ENCODE data around the gene COL5A3.

COL5A3 gene

GRCh38 chr19:9943744-9944143 lies 66.6 kb downstream of the COL5A3 start:
- DNase-seq (ENCODE audit: extremely low spot score): no peak
- TF ChIP-seq NFRKB (IDR thresholded peaks at IDR 0.05) (no peak), SUZ12 (IDR thresholded peaks at IDR 0.05) (no peak), FOXA1 (IDR thresholded peaks at IDR 0.05) (no peak)
- ChIA-PET POLR2A (no interaction called here), CTCF (no interaction called here)

DNA sequence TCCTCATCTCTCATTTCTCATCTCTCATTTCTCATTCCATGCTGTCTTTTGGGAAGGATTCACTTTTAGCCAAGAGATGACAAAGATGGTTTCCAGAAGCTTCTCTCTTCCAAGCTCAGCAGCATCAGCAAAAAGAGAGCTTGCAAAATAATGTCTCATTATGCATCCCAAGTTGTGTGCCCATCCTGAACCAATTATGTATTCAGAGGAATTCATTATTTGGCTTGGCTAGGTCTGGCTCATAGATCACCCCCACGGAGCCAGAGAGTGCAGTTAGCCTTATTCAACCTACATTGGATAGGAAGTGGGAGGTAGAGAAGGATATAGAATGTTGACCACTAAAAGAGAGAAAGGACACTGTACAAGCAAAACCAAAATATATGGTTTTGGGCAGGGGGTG lies 68.6 kb downstream of the COL5A3 start:
- TF ChIP-seq ZNF384 (IDR thresholded peaks at IDR 0.05) (no peak), SUZ12 (IDR thresholded peaks at IDR 0.05) (no peak), FOXA1 (IDR thresholded peaks at IDR 0.05) (no peak), HDGF (IDR thresholded peaks at IDR 0.05; ENCODE audit: borderline replicate concordance) (no peak), FOXM1 (IDR thresholded peaks at IDR 0.05; ENCODE audit: borderline replicate concordance) (no peak), LEF1 (IDR thresholded peaks at IDR 0.05; ENCODE audit: borderline replicate concordance) (no peak)
- DNase-seq (ENCODE audit: extremely low spot score): no peak
- POLR2A ChIA-PET: no interaction called here
- CTCF ChIA-PET: no interaction called here

- DNase-seq (ENCODE audit: extremely low spot score): no peak
- no peak for TF ChIP-seq BHLHE40 (IDR thresholded peaks at IDR 0.05; ENCODE audit: borderline replicate concordance)
- no peak for TF ChIP-seq ELF4 (IDR thresholded peaks at IDR 0.05)
- TF ChIP-seq ZNF384 (IDR thresholded peaks at IDR 0.05): no peak
- TF ChIP-seq CTBP1 (IDR thresholded peaks at IDR 0.05; ENCODE audit: borderline replicate concordance): no peak
- no peak for TF ChIP-seq LEF1 (IDR thresholded peaks at IDR 0.05; ENCODE audit: borderline replicate concordance)
- no peak for TF ChIP-seq TARDBP (IDR thresholded peaks at IDR 0.05)
- no peak for TF ChIP-seq SUZ12 (IDR thresholded peaks at IDR 0.05)
- no peak for TF ChIP-seq L3MBTL2 (conservative IDR thresholded peaks at IDR 0.05)
- no peak for TF ChIP-seq FOXM1 (IDR thresholded peaks at IDR 0.05; ENCODE audit: borderline replicate concordance)
- TF ChIP-seq SP1 (IDR thresholded peaks at IDR 0.05): no peak
- no peak for TF ChIP-seq FOXK2 (IDR thresholded peaks at IDR 0.05)
- TF ChIP-seq HDGF (IDR thresholded peaks at IDR 0.05; ENCODE audit: borderline replicate concordance): no peak
- TF ChIP-seq, protein P1, sequence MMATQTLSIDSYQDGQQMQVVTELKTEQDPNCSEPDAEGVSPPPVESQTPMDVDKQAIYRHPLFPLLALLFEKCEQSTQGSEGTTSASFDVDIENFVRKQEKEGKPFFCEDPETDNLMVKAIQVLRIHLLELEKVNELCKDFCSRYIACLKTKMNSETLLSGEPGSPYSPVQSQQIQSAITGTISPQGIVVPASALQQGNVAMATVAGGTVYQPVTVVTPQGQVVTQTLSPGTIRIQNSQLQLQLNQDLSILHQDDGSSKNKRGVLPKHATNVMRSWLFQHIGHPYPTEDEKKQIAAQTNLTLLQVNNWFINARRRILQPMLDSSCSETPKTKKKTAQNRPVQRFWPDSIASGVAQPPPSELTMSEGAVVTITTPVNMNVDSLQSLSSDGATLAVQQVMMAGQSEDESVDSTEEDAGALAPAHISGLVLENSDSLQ (IDR thresholded peaks at IDR 0.05): no peak
- no peak for TF ChIP-seq FOXA1 (IDR thresholded peaks at IDR 0.05)
- ChIA-PET CTCF (no interaction called here), POLR2A (no interaction called here)
Measured at GRCh38 chr19:9941231-9941630, 69.1 kb downstream of the COL5A3 start.

- DNase-seq (ENCODE audit: extremely low spot score): no peak
- POLR2A ChIA-PET: no interaction called here
Measured at GRCh38 chr19:9940778-9941177, 69.5 kb downstream of the COL5A3 start.

GRCh38 chr19:9939301-9939913 lies 70.9 kb downstream of the COL5A3 start:
- DNase-seq (ENCODE audit: extremely low spot score): no peak
- POLR2A ChIA-PET: no interaction called here
- CTCF ChIA-PET: no interaction called here
- TF ChIP-seq HDGF (IDR thresholded peaks at IDR 0.05; ENCODE audit: borderline replicate concordance): no peak
- no peak for TF ChIP-seq BHLHE40 (IDR thresholded peaks at IDR 0.05; ENCODE audit: borderline replicate concordance)
- TF ChIP-seq FOXA1 (IDR thresholded peaks at IDR 0.05): no peak
- no peak for TF ChIP-seq ELF4 (IDR thresholded peaks at IDR 0.05)
- no peak for TF ChIP-seq FOXM1 (IDR thresholded peaks at IDR 0.05; ENCODE audit: borderline replicate concordance)
- no peak for TF ChIP-seq ZNF384 (IDR thresholded peaks at IDR 0.05)
- no peak for TF ChIP-seq SUZ12 (IDR thresholded peaks at IDR 0.05)
- no peak for TF ChIP-seq L3MBTL2 (conservative IDR thresholded peaks at IDR 0.05)
- TF ChIP-seq, protein P1 (IDR thresholded peaks at IDR 0.05): no peak
- no peak for TF ChIP-seq NFRKB (IDR thresholded peaks at IDR 0.05)
- no peak for TF ChIP-seq TARDBP (IDR thresholded peaks at IDR 0.05)
- TF ChIP-seq ARNT (IDR thresholded peaks at IDR 0.05): no peak
- no peak for TF ChIP-seq LEF1 (IDR thresholded peaks at IDR 0.05; ENCODE audit: borderline replicate concordance)
- no peak for TF ChIP-seq FOXK2 (IDR thresholded peaks at IDR 0.05)
- TF ChIP-seq CTBP1 (IDR thresholded peaks at IDR 0.05; ENCODE audit: borderline replicate concordance): no peak

More at GRCh38 chr19:9940778-9941177, 69.5 kb downstream of the COL5A3 start:
- CTCF ChIA-PET: no interaction called here
- TF ChIP-seq FOXK2 (IDR thresholded peaks at IDR 0.05): no peak
- TF ChIP-seq ARNT (IDR thresholded peaks at IDR 0.05): no peak
- TF ChIP-seq HDGF (IDR thresholded peaks at IDR 0.05; ENCODE audit: borderline replicate concordance): no peak
- TF ChIP-seq ZNF384 (IDR thresholded peaks at IDR 0.05): no peak
- no peak for TF ChIP-seq NFRKB (IDR thresholded peaks at IDR 0.05)
- TF ChIP-seq BHLHE40 (IDR thresholded peaks at IDR 0.05; ENCODE audit: borderline replicate concordance): no peak
- TF ChIP-seq L3MBTL2 (conservative IDR thresholded peaks at IDR 0.05): no peak
- no peak for TF ChIP-seq LEF1 (IDR thresholded peaks at IDR 0.05; ENCODE audit: borderline replicate concordance)
- no peak for TF ChIP-seq FOXM1 (IDR thresholded peaks at IDR 0.05; ENCODE audit: borderline replicate concordance)
- TF ChIP-seq ELF4 (IDR thresholded peaks at IDR 0.05): no peak
- TF ChIP-seq, protein P1 (IDR thresholded peaks at IDR 0.05): no peak
- TF ChIP-seq TARDBP (IDR thresholded peaks at IDR 0.05): no peak
- no peak for TF ChIP-seq FOXA1 (IDR thresholded peaks at IDR 0.05)
- no peak for TF ChIP-seq SUZ12 (IDR thresholded peaks at IDR 0.05)
- TF ChIP-seq SP1 (IDR thresholded peaks at IDR 0.05): no peak
- no peak for TF ChIP-seq CTBP1 (IDR thresholded peaks at IDR 0.05; ENCODE audit: borderline replicate concordance)

DNA sequence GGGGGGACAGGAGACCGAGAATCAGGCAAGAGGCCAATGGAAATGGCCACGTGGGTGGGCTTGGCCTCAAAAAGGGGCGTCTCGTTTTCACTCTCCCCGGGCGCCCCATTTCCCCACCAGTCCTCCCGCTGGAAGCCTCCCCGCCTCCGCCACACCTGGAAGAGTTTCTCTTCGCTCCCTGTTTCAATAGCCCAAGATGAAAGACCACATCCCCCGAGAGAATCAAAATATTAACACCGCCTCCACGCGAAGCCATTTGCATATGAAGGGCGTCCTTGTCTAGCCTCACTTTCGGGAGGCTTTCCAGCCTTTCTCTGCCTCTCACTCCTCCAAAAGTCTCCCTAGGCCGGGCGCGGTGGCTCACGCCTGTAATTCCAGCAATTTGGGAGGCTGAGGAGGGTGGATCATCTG lies 73.3 kb downstream of the COL5A3 start:
- POLR2A ChIA-PET: no interaction called here
- DNase-seq (ENCODE audit: extremely low spot score): no peak
- TF ChIP-seq TARDBP (IDR thresholded peaks at IDR 0.05) (no peak), LEF1 (IDR thresholded peaks at IDR 0.05; ENCODE audit: borderline replicate concordance) (no peak)
- CTCF ChIA-PET: no interaction called here
